ENCODE data around the gene PPP1R10.

PPP1R10 gene

DNA sequence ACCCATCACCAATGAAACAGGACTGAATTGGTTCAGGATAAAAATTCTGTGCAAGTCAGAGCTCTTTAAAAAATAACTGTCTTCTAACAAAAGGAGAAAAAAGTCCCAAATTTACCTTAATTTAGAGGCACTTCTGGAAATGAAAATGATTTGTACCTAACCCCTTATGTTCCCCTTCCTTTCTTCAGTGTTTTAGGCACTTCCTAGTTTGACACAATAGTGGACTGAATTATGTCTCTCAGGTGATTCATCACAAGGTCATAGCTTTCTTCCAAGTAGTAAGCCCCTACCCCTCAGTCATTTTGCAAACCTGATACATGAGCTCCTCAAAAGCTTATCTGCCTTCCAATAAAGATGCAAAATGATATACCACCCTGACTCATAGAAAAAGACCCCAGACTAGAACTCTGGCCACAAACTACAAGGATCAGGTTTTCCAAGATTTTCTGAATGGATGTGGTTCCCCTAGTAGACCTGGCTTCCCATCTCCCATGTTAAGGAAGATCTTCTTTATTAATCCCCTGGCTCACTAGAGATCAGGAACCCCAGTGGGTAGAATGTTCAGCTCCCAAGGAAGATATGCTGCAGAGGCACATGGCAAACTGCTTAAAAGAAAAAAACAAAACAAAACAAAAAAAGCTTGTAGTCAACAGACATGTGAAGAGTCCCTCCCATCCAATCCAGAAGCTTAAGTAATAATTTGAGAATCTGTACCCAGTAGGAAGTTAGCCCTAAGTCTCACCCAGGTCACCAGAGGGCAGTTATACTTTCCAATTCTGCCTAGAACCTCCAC is 3.6 kb downstream of the PPP1R10 start:
- no peak for TF ChIP-seq ZNF274 (IDR thresholded peaks at IDR 0.05; ENCODE audit: low read depth, low read length)
- TF ChIP-seq SUZ12 (IDR thresholded peaks at IDR 0.05; ENCODE audit: extremely low read depth, insufficient read depth, insufficient read length): no peak
- no peak for TF ChIP-seq YY1 (IDR thresholded peaks at IDR 0.05; ENCODE audit: insufficient read depth, insufficient read length)
- Histone ChIP-seq H3K36me3 (ENCODE audit: insufficient read depth, insufficient read length, low read length) (peaks cover 73% of the 10 kb centered on the region), H3K9ac (ENCODE audit: insufficient read length, low read depth) (no peak overlapping the region), H3K4me3 (ENCODE audit: insufficient read length, low read depth) (no peak overlapping the region), H3K4me1 (ENCODE audit: insufficient read depth, insufficient read length) (no peaks in the 10 kb centered on the region), H3K27me3 (ENCODE audit: insufficient read depth, insufficient read length) (no peaks in the 10 kb centered on the region), H3K9me3 (ENCODE audit: insufficient read depth, low read length) (no peaks in the 10 kb centered on the region)
- no peak for DNase-seq (ENCODE audit: low read depth, low spot score)

DNA sequence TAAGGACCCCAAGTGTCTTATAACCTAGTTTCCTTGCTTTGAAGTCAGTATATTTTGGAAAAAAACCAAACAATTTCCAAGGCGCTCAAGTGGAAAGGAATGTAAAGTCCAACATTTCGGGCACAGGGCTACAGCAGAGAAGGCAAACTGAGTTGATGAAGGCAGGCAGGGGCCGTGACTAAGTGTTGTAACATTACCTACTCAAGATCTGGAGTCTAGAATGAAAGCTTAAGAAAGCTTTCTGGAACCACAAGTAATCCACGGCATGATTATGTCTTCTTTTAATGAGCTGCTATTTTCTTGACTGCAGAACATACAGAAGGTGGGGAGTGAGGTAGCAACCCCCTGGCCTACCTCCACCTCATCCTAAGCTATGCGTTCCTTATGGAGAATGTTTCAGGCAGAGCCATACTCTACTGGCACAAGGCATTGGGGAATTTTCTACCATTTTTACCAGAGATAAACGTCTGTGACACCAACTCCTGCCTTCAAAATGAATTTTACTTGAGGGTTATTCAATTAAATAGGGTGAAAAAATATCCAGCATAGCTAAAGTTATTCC is 4.3 kb downstream of the PPP1R10 start:
- peaks cover 79% of the 10 kb centered on the region for H3K36me3 ChIP-seq (ENCODE audit: insufficient read depth, insufficient read length, low read length)
- no peak for DNase-seq (ENCODE audit: low read depth, low spot score)
- H3K9ac ChIP-seq (ENCODE audit: insufficient read length, low read depth): no peak overlapping the region
- no peak overlapping the region for H3K4me3 ChIP-seq (ENCODE audit: insufficient read length, low read depth)
- no peaks in the 10 kb centered on the region for H3K27me3 ChIP-seq (ENCODE audit: insufficient read depth, insufficient read length)
- no peaks in the 10 kb centered on the region for H3K4me1 ChIP-seq (ENCODE audit: insufficient read depth, insufficient read length)
- no peak for TF ChIP-seq YY1 (IDR thresholded peaks at IDR 0.05; ENCODE audit: insufficient read depth, insufficient read length)
- TF ChIP-seq ZNF274 (IDR thresholded peaks at IDR 0.05; ENCODE audit: low read depth, low read length): no peak
- TF ChIP-seq SUZ12 (IDR thresholded peaks at IDR 0.05; ENCODE audit: extremely low read depth, insufficient read depth, insufficient read length): no peak
- no peaks in the 10 kb centered on the region for H3K9me3 ChIP-seq (ENCODE audit: insufficient read depth, low read length)

DNA sequence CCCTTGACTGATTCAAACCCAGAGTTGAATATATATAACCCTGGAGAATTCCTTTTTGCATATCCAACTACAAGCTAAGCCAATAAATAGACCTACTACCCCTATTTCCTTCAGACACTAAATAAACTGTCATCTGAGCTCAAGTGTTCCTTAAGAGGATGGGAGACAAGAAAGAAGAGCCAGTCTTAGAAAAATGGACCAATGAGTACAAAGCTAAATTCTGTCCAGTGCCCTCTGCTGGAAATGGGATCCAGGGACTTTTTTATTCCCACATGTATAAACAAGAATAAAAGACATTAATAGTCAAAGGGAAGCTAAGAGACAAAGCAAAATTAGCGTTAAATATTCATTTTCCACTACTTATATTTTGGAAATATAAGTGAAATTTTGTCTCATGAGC is 4.8 kb downstream of the PPP1R10 start:
- no peak overlapping the region for H3K9ac ChIP-seq (ENCODE audit: insufficient read length, low read depth)
- TF ChIP-seq ZNF274 (IDR thresholded peaks at IDR 0.05; ENCODE audit: low read depth, low read length) (no peak), SUZ12 (IDR thresholded peaks at IDR 0.05; ENCODE audit: extremely low read depth, insufficient read depth, insufficient read length) (no peak), YY1 (IDR thresholded peaks at IDR 0.05; ENCODE audit: insufficient read depth, insufficient read length) (no peak)
- no peaks in the 10 kb centered on the region for H3K27me3 ChIP-seq (ENCODE audit: insufficient read depth, insufficient read length)

DNA sequence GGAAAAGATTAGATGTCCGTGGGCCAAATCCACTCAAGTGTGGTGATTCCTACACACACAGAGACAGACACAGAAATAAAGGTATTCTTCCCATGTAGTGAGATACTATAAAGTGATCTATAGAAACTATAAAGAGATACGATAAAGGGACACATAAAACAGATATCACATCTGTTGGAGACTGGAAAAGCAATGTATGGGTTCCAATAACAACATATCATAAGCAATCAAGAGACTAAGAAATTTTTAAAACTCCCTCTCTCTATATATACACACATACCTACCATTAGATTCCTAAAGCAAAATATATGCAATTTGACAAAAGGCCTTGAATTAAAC is 5.2 kb downstream of the PPP1R10 start:
- Histone ChIP-seq H3K4me1 (ENCODE audit: insufficient read depth, insufficient read length) (no peaks in the 10 kb centered on the region), H3K4me3 (ENCODE audit: insufficient read length, low read depth) (no peak overlapping the region), H3K9ac (ENCODE audit: insufficient read length, low read depth) (no peak overlapping the region), H3K36me3 (ENCODE audit: insufficient read depth, insufficient read length, low read length) (peaks cover 86% of the 10 kb centered on the region), H3K27me3 (ENCODE audit: insufficient read depth, insufficient read length) (no peaks in the 10 kb centered on the region), H3K9me3 (ENCODE audit: insufficient read depth, low read length) (no peaks in the 10 kb centered on the region)
- TF ChIP-seq SUZ12 (IDR thresholded peaks at IDR 0.05; ENCODE audit: extremely low read depth, insufficient read depth, insufficient read length): no peak
- DNase-seq (ENCODE audit: low read depth, low spot score): no peak

More for the DNA sequence above, 4.8 kb downstream of the PPP1R10 start:
- Histone ChIP-seq H3K9me3 (ENCODE audit: insufficient read depth, low read length) (no peaks in the 10 kb centered on the region), H3K4me1 (ENCODE audit: insufficient read depth, insufficient read length) (no peaks in the 10 kb centered on the region), H3K4me3 (ENCODE audit: insufficient read length, low read depth) (no peak overlapping the region), H3K36me3 (ENCODE audit: insufficient read depth, insufficient read length, low read length) (peaks cover 84% of the 10 kb centered on the region)
- DNase-seq (ENCODE audit: low read depth, low spot score): no peak

DNA sequence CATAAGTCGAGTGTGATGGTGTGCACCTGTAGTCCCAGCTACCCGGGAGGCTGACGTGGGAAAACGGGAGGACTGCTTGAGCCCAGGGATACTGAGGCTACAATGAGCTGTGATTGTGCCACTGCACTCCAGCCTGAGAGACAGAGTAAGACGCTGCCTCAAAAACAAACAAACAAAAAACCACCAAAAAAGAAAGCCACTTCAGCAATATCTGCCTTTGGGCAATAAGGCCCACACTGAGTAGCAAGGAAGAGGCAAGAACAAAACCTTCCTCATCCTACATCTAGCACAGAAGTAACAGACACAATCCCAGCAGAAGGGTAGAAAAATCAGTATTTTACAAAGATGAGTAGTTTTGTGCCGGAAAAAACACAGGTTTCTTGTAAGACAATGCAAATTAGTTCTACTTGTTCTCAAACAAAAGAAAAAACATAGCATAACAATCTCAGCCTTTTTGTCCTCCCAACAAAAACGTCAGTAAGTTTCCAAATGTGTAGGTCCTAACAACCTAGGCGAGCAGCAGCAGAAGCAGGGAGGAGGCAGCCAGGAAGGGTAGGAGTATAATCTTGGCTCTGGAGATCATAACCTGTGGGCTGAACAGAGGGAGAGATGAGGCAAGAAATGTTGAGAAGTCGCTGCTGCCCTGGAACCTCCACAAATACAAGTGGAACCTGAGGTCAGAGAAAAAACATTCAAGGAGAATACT is 5.7 kb downstream of the PPP1R10 start:
- Histone ChIP-seq H3K36me3 (ENCODE audit: insufficient read depth, insufficient read length, low read length) (peaks cover 86% of the 10 kb centered on the region), H3K27me3 (ENCODE audit: insufficient read depth, insufficient read length) (no peaks in the 10 kb centered on the region), H3K9me3 (ENCODE audit: insufficient read depth, low read length) (no peaks in the 10 kb centered on the region), H3K4me1 (ENCODE audit: insufficient read depth, insufficient read length) (no peaks in the 10 kb centered on the region), H3K4me3 (ENCODE audit: insufficient read length, low read depth) (no peak overlapping the region), H3K9ac (ENCODE audit: insufficient read length, low read depth) (no peak overlapping the region)
- TF ChIP-seq SUZ12 (IDR thresholded peaks at IDR 0.05; ENCODE audit: extremely low read depth, insufficient read depth, insufficient read length) (no peak), YY1 (IDR thresholded peaks at IDR 0.05; ENCODE audit: insufficient read depth, insufficient read length) (no peak), ZNF274 (IDR thresholded peaks at IDR 0.05; ENCODE audit: low read depth, low read length) (no peak)
- no peak for DNase-seq (ENCODE audit: low read depth, low spot score)

DNA sequence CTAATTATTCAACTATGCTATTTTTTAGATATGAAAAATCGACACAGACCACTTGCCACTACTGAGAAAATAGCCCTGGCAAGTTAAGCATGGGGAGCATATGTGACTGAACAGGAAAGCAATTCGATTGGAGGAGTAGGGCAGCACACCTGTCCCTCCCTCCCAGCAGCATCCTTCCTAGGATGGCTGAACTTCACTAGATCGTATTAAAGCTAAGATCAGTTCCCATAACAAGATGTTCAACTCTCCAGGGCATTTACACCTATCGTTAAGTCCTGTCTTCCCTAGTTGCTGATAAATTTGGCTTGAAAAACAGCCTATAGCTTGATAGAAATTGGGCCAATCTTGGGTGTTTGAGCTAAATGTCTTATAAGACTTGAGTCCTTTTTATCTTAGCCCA is 7.0 kb downstream of the PPP1R10 start:
- H3K9ac ChIP-seq (ENCODE audit: insufficient read length, low read depth): no peak overlapping the region
- H3K4me3 ChIP-seq (ENCODE audit: insufficient read length, low read depth): no peak overlapping the region
- H3K36me3 ChIP-seq (ENCODE audit: insufficient read depth, insufficient read length, low read length): peaks cover 90% of the 10 kb centered on the region
- H3K9me3 ChIP-seq (ENCODE audit: insufficient read depth, low read length): no peaks in the 10 kb centered on the region
- no peaks in the 10 kb centered on the region for H3K4me1 ChIP-seq (ENCODE audit: insufficient read depth, insufficient read length)
- TF ChIP-seq ZNF274 (IDR thresholded peaks at IDR 0.05; ENCODE audit: low read depth, low read length): no peak
- no peak for TF ChIP-seq YY1 (IDR thresholded peaks at IDR 0.05; ENCODE audit: insufficient read depth, insufficient read length)
- TF ChIP-seq SUZ12 (IDR thresholded peaks at IDR 0.05; ENCODE audit: extremely low read depth, insufficient read depth, insufficient read length): no peak
- no peak for DNase-seq (ENCODE audit: low read depth, low spot score)
- H3K27me3 ChIP-seq (ENCODE audit: insufficient read depth, insufficient read length): no peaks in the 10 kb centered on the region

DNA sequence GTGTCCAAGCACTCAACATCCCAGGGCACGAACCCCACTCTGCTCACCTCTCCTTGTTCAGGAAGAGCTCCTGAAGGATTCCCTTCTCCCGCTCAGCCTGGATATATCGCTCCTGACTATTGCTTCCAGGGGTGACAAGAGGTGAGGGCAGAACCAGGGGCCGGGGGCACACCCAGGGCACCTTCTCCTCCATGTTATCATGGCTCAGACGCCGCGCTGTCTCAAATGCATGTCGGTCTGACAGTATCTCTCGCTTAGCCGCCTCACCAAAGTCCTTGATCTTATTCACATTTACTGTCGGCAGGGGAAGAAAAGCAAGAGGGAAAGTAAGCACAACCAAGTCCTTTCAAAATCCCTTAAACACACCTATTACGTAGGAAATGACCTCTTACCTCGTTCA is 13.1 kb downstream of the PPP1R10 start:
- Histone ChIP-seq H3K4me1 (ENCODE audit: insufficient read depth, insufficient read length) (no peaks in the 10 kb centered on the region), H3K27me3 (ENCODE audit: insufficient read depth, insufficient read length) (no peaks in the 10 kb centered on the region), H3K9ac (ENCODE audit: insufficient read length, low read depth) (no peak overlapping the region), H3K9me3 (ENCODE audit: insufficient read depth, low read length) (no peaks in the 10 kb centered on the region), H3K36me3 (ENCODE audit: insufficient read depth, insufficient read length, low read length) (peaks cover 88% of the 10 kb centered on the region), H3K4me3 (ENCODE audit: insufficient read length, low read depth) (no peak overlapping the region)
- DNase-seq (ENCODE audit: low read depth, low spot score): no peak
- TF ChIP-seq ZNF274 (IDR thresholded peaks at IDR 0.05; ENCODE audit: low read depth, low read length) (no peak), YY1 (IDR thresholded peaks at IDR 0.05; ENCODE audit: insufficient read depth, insufficient read length) (no peak), SUZ12 (IDR thresholded peaks at IDR 0.05; ENCODE audit: extremely low read depth, insufficient read depth, insufficient read length) (no peak)

All from NT2/D1 (cell line).